OCI-LY1 (cell line): ENCODE results near the gene ABLIM2.

ENCODE experiments used
- H2AFZ ChIP-seq: fragments of 200-600 bp; sonication (generic), shearing (Covaris generic); 2 replicates; pipeline ENCODE4 v1.6.0; 2014; ENCODE audit warnings: antibody characterized with exemption, mild to moderate bottlenecking, low read length
- H3F3A ChIP-seq: fragments of 200-600 bp; sonication (generic), shearing (Covaris generic); 2 replicates; pipeline ENCODE4 v1.6.0; 2014; ENCODE audit warnings: mild to moderate bottlenecking, antibody characterized with exemption, low read length, moderate library complexity; ENCODE audit not compliant: insufficient read depth
- H3K27ac ChIP-seq: fragments of 200-600 bp; sonication (generic); 2 replicates; pipeline ENCODE4 v1.5.1; 2014; ENCODE audit warnings: low read length, mixed run types, mild to moderate bottlenecking, low read depth; ENCODE audit not compliant: poor library complexity, severe bottlenecking
- H3K27me3 ChIP-seq: fragments of 200-600 bp; sonication (generic); 2 replicates; pipeline ENCODE4 v1.6.0; 2014; ENCODE audit warnings: antibody characterized with exemption, mild to moderate bottlenecking, low read length, moderate library complexity; ENCODE audit not compliant: insufficient read depth
- H3K36me3 ChIP-seq: fragments of 200-600 bp; sonication (generic); 2 replicates; pipeline ENCODE4 v1.6.1; 2014; ENCODE audit warnings: mild to moderate bottlenecking, antibody characterized with exemption, low read length, moderate library complexity, mixed read lengths; ENCODE audit not compliant: insufficient read depth
- H3K4me1 ChIP-seq: fragments of 200-600 bp; sonication (generic); 2 replicates; pipeline ENCODE4 v1.5.1; 2014; ENCODE audit warnings: mild to moderate bottlenecking, low read length, moderate library complexity; ENCODE audit not compliant: insufficient read depth, severe bottlenecking
- H3K4me2 ChIP-seq: fragments of 200-600 bp; sonication (generic), shearing (Covaris generic); 2 replicates; pipeline ENCODE4 v1.6.1; 2014; ENCODE audit warnings: low read length
- H3K4me3 ChIP-seq: fragments of 200-600 bp; sonication (generic); 2 replicates; pipeline ENCODE4 v1.5.1; 2014; ENCODE audit warnings: low read length, low read depth, mild to moderate bottlenecking, mixed read lengths; ENCODE audit not compliant: poor library complexity, severe bottlenecking
- H3K79me2 ChIP-seq: fragments of 200-600 bp; shearing (Covaris generic); 2 replicates; pipeline ENCODE4 v1.6.1; 2016; ENCODE audit warnings: mixed run types, low read length, mixed read lengths; ENCODE audit not compliant: insufficient read depth
- H3K9ac ChIP-seq: fragments of 200-600 bp; sonication (generic), shearing (Covaris generic); 2 replicates; pipeline ENCODE4 v1.6.1; 2014; ENCODE audit warnings: mild to moderate bottlenecking, low read length, mixed read lengths
- H3K9me2 ChIP-seq: fragments of 200-600 bp; sonication (generic), shearing (Covaris generic); 2 replicates; pipeline ENCODE4 v1.6.1; 2014; ENCODE audit warnings: low read depth, mild to moderate bottlenecking, low read length, mixed read lengths
- H3K9me3 ChIP-seq: fragments of 200-600 bp; shearing (Covaris generic); 2 replicates; pipeline ENCODE4 v1.6.1; 2014; ENCODE audit warnings: low read length, mixed read lengths
- H4K20me1 ChIP-seq: fragments of 200-600 bp; sonication (generic), shearing (Covaris generic); 2 replicates; pipeline ENCODE4 v1.6.0; 2016; ENCODE audit warnings: mild to moderate bottlenecking, low read length; ENCODE audit not compliant: insufficient read depth
- EZH2 ChIP-seq: fragments of 200-600 bp; sonication (generic), shearing (Covaris generic); IDR thresholded peaks from 2 replicates; pipeline ENCODE4 v1.8.0; 2017; ENCODE audit warnings: borderline replicate concordance, mixed run types, mild to moderate bottlenecking, antibody characterized with exemption, low read length, moderate library complexity, mixed read lengths
- TF ChIP-seq, protein P1 (sequence below): fragments of 200-600 bp; sonication (generic), shearing (Covaris generic); IDR thresholded peaks from 2 replicates; pipeline ENCODE4 v1.5.1; 2017; ENCODE audit warnings: mild to moderate bottlenecking, antibody characterized with exemption, low read length, moderate library complexity, mixed read lengths

The ABLIM2 gene

DNA sequence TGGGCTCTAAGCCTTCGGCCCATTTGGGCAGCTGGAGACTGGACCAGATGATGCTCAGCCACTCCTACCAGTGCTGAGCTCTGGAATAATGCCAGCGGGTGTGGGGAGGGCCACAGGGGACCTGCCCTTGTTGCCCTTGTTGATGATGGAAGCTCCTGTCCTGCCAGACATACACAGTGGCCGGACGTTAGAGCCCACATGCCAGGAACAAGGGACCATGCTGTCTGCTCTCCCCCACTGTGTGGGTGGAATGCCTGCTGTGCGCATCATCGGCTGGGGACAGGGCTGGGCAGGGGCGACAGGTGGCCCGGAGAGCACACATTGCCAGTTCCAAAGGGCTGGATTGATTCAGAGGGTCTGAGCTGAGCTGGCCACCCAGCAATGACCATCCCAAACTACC is 2.0 kb downstream of the ABLIM2 start:
- Histone ChIP-seq H4K20me1 (no peaks in the 10 kb centered on the region), H3K4me3 (no peak overlapping the region), H3K36me3 (no peaks in the 10 kb centered on the region; the same call in 1 of the 2 replicates), H3K27me3 (no peaks in the 10 kb centered on the region), H3K9me2 (no peaks in the 10 kb centered on the region), H2AFZ (no peak overlapping the region), H3F3A (no peaks in the 10 kb centered on the region), H3K27ac (no peak overlapping the region), H3K4me2 (no peak overlapping the region), H3K9me3 (no peaks in the 10 kb centered on the region), H3K4me1 (peaks cover 13% of the 10 kb centered on the region), H3K79me2 (no peaks in the 10 kb centered on the region), H3K9ac (no peak overlapping the region)
- TF ChIP-seq EZH2: no peak
- TF ChIP-seq, protein P1, sequence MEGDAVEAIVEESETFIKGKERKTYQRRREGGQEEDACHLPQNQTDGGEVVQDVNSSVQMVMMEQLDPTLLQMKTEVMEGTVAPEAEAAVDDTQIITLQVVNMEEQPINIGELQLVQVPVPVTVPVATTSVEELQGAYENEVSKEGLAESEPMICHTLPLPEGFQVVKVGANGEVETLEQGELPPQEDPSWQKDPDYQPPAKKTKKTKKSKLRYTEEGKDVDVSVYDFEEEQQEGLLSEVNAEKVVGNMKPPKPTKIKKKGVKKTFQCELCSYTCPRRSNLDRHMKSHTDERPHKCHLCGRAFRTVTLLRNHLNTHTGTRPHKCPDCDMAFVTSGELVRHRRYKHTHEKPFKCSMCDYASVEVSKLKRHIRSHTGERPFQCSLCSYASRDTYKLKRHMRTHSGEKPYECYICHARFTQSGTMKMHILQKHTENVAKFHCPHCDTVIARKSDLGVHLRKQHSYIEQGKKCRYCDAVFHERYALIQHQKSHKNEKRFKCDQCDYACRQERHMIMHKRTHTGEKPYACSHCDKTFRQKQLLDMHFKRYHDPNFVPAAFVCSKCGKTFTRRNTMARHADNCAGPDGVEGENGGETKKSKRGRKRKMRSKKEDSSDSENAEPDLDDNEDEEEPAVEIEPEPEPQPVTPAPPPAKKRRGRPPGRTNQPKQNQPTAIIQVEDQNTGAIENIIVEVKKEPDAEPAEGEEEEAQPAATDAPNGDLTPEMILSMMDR: no peak

DNA sequence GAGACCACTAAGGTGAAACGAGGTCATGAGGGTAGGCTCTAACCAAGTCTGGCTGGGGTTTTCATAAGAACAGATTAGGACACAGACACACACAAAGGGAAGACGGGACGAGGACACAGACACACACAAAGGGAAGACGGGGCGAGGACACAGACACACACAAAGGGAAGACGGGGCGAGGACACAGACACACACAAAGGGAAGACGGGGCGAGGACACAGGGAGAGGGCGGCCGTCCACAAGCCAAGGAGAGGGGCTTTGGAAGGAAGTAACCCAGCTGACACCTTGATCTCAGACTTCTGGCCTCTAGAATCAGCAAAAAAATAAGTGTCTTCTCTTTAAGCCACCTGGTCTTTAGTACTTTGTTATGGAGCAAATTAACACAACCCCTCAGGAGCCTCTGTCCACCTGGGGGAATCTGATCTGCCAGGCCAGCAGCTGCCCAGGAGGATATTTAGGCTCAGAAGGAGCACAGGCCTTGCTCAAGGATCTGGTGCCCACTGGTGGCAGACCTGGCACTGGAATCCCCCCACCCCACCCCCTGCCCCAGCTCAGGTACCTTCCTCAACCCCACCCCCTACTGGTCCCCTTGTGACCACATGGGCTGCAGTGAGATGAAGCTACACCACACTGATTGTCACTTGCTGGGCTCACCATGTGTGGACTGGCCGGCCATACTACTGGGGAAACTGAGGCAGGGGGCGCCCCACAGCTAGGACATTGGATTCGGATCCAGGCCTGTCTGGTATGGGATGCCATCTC is 2.8 kb downstream of the ABLIM2 start:
- no peaks in the 10 kb centered on the region for H3F3A ChIP-seq
- no peak for TF ChIP-seq EZH2
- TF ChIP-seq, protein P1: no peak

DNA sequence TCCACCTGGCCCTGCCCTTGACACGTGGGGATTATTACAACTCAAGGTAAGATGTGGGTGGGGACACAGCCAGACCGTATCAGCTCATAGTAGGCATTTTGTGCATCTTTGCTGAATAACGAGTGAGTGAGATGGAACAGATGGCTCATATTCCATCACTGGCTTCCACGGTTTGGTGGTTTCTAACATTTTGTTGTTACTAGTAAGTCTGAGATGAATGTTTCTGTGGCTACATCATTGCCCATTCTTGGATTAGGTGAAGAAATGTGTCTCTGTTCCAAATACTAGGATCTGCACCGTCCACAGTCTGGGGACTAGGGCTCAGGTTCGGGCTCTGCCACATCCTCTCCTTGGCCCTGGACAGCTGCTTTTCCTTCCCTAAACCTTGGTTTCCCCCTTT is 3.6 kb downstream of the ABLIM2 start:
- H3K9ac ChIP-seq: no peak overlapping the region
- no peak overlapping the region for H3K4me3 ChIP-seq
- H3F3A ChIP-seq: no peaks in the 10 kb centered on the region
- TF ChIP-seq, protein P1: no peak
- no peak for TF ChIP-seq EZH2
- H3K27me3 ChIP-seq: no peaks in the 10 kb centered on the region
- no peaks in the 10 kb centered on the region; the same call in 1 of the 2 replicates for H3K36me3 ChIP-seq
- H3K79me2 ChIP-seq: no peaks in the 10 kb centered on the region
- H3K27ac ChIP-seq: no peak overlapping the region
- peaks cover 13% of the 10 kb centered on the region for H3K4me1 ChIP-seq
- no peaks in the 10 kb centered on the region for H3K9me2 ChIP-seq
- H2AFZ ChIP-seq: no peak overlapping the region
- H3K9me3 ChIP-seq: no peaks in the 10 kb centered on the region
- H3K4me2 ChIP-seq: no peak overlapping the region
- H4K20me1 ChIP-seq: no peaks in the 10 kb centered on the region

More for the DNA sequence above, 2.8 kb downstream of the ABLIM2 start:
- Histone ChIP-seq H3K27me3 (no peaks in the 10 kb centered on the region), H3K79me2 (no peaks in the 10 kb centered on the region), H2AFZ (no peak overlapping the region), H3K4me1 (peaks cover 13% of the 10 kb centered on the region), H3K9me3 (no peaks in the 10 kb centered on the region), H3K36me3 (no peaks in the 10 kb centered on the region; the same call in 1 of the 2 replicates), H4K20me1 (no peaks in the 10 kb centered on the region), H3K9ac (no peak overlapping the region), H3K9me2 (no peaks in the 10 kb centered on the region), H3K4me3 (no peak overlapping the region), H3K4me2 (no peak overlapping the region), H3K27ac (no peak overlapping the region)
